Muscle layer of duodenum (tissue), 2 donors: Measurements from ENCODE around the gene HES7.
"Not testable (repeated sequence)": the region's sequence is repeated elsewhere in the genome, so short reads cannot be mapped to it uniquely, and the experiment has no call there.

Source experiments
- H3K27ac ChIP-seq: one replicate; pipeline ENCODE4 v1.7.0; 2013; ENCODE audit warnings: mild to moderate bottlenecking, low read length
- H3K27me3 ChIP-seq: one replicate; pipeline ENCODE4 v1.7.0; 2013; ENCODE audit warnings: low read depth, mild to moderate bottlenecking, control low read depth, low read length
- H3K36me3 ChIP-seq, 2 donors: one replicate each; pipeline ENCODE4 v1.7.0; 2013; ENCODE audit warnings: low read length in 2 of 2, control low read depth in 1 of 2, mild to moderate bottlenecking in 1 of 2; ENCODE audit not compliant: insufficient read depth in 2 of 2, control insufficient read depth in 1 of 2
- H3K4me1 ChIP-seq, 2 donors: one replicate each; pipeline ENCODE4 v1.7.0; 2013; ENCODE audit warnings: low read length in 2 of 2, mild to moderate bottlenecking in 2 of 2, control low read depth in 1 of 2, moderate library complexity in 1 of 2; ENCODE audit not compliant: insufficient read depth in 2 of 2, control insufficient read depth in 1 of 2
- H3K4me3 ChIP-seq, 2 donors: one replicate each; pipeline ENCODE4 v1.7.0; 2013; ENCODE audit warnings: low read length in 2 of 2, low read depth in 1 of 2, mild to moderate bottlenecking in 1 of 2
- H3K9me3 ChIP-seq, 2 donors: one replicate each; pipeline ENCODE4 v1.7.0; 2013; ENCODE audit warnings: low read length in 2 of 2, control low read depth in 1 of 2, mild to moderate bottlenecking in 1 of 2; ENCODE audit not compliant: control insufficient read depth in 1 of 2
- donor health status: healthy.

Gene HES7

DNA sequence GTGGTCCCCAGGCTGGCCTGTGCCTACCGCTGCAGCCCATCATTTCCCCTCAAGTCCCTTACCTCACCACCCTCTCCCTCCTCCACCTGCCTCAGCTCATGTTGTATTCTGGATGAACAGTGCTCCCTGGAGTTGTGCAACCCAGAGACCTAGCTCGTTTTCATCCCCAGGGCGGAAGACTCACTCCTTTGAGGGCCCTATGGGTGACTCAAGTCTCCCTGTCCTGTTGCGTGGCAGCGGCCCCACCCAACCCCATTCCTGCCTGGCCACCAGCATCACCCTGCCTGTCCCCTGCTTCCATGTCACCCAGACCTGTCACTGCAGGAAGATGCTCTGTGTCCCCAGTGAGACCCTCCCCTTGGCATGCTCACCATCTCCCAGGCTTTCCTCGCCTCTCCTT is 39.7 kb downstream of the HES7 start:
- peaks cover 0 to 10% of the 10 kb centered on the region in 2 donors for H3K4me1 ChIP-seq
- no peaks in the 10 kb centered on the region for H3K9me3 ChIP-seq
- H3K27ac ChIP-seq: no peak overlapping the region
- H3K4me3 ChIP-seq: no peak overlapping the region
- H3K36me3 ChIP-seq: no peaks in the 10 kb centered on the region
- peaks cover 13% of the 10 kb centered on the region for H3K27me3 ChIP-seq

DNA sequence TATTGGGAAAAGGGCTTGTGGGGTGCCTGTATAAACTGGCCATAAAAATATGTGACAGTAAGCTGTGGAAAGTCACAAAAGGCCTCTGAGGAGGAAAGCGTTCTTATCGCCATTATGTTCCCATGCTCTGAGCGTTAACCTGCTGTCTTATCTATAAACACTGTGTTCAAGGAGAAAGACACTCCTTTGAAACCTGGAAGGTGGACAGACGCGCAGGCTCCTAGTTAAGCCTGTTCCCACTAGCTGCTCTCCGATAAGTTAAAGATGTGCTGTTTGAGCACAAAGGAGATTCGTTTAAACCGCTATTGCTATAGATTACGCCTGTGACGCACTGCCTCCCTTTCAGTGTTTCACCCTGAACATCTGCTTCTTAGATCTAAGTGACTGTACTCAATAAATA is 41.6 kb downstream of the HES7 start:
- no peak overlapping the region for H3K4me3 ChIP-seq
- no peaks in the 10 kb centered on the region for H3K9me3 ChIP-seq
- no peak overlapping the region for H3K27ac ChIP-seq
- H3K36me3 ChIP-seq: no peaks in the 10 kb centered on the region
- peaks cover 0 to 12% of the 10 kb centered on the region in 2 donors for H3K4me1 ChIP-seq
- H3K27me3 ChIP-seq: peaks cover 15% of the 10 kb centered on the region

DNA sequence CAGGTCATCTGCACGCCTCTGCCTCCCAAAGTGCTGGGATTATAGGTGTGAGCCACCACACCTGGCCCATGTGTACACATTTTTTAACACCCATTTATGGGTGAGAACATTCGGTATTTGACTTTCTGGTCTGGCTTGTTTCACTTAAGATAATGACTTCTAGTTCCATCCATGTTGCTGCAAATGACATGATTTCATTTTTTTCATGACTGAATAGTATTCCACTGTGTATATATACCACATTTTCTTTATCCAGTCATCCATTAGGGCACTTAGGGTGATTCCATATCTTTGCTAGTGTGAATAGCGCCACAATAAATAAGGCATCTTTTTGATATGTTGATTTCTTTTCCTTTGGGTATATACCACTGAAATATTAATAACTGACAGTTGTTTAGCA is 42.0 kb downstream of the HES7 start:
- H3K4me1 ChIP-seq: peaks cover 0 to 12% of the 10 kb centered on the region in 2 donors
- H3K9me3 ChIP-seq: no peaks in the 10 kb centered on the region
- H3K27ac ChIP-seq: no peak overlapping the region
- no peak overlapping the region for H3K4me3 ChIP-seq
- H3K36me3 ChIP-seq: no peaks in the 10 kb centered on the region
- H3K27me3 ChIP-seq: peaks cover 15% of the 10 kb centered on the region

DNA sequence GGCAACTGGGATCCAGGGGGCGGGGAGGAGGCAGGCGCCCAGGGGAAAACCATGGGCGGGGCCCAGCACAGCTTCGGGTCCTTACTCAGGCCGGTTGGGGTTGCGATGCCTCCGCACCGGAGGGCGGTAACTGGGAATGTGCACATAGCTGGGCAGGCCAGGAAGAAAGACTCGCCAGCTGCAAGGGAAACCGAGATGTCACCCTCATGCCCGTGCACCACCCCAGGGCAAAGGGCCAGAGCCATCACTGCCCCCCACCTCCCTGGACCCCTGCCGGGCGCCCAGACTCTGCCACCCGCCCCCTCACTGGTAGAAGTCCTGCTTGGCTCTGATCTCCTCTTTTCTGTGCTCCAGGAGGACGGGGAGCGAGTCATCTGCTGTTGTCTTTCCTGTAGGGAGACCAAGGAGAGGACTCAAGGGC is 43.1 kb downstream of the HES7 start:
- Histone ChIP-seq H3K27me3 (peaks cover 15% of the 10 kb centered on the region), H3K36me3 (no peaks in the 10 kb centered on the region), H3K27ac (no peak overlapping the region), H3K4me1 (peaks cover 0 to 12% of the 10 kb centered on the region in 2 donors), H3K9me3 (no peaks in the 10 kb centered on the region), H3K4me3 (no peak overlapping the region)

DNA sequence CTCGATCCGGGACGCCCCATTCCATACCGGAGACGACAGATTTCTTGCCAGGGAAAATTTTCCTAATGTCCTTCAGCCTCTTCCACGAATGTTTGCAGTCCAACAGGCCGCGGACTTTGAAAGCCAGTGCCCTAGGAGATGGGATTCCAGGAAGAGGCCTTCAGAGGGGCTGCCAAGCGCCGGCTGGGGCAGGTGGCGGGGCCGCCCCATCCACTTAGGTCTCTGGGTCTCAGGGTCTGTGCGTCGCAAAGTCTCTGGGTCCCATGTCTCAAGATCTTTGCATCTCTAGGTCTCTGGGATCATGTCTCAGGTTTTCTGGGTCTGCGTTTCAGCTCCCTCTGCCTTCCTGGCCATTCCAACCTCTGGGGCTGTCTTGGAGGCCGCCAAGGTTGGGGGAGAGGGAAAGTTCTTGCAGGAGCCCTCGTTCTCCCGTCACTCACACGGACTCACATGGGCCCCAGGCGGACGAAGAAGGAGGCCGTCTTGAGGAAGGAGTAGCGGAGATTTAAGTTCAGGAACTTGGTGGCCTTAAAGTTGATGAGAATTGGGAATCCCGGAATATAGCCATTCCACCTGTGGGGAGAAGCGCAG is 43.6 kb downstream of the HES7 start:
- H3K27ac ChIP-seq: no peak overlapping the region
- H3K4me1 ChIP-seq: peaks cover 0 to 12% of the 10 kb centered on the region in 2 donors
- peaks cover 15% of the 10 kb centered on the region for H3K27me3 ChIP-seq
- H3K36me3 ChIP-seq: no peaks in the 10 kb centered on the region
- peak overlapping the region; percentile 26 to 62 for H3K4me3 ChIP-seq
- no peaks in the 10 kb centered on the region for H3K9me3 ChIP-seq

DNA sequence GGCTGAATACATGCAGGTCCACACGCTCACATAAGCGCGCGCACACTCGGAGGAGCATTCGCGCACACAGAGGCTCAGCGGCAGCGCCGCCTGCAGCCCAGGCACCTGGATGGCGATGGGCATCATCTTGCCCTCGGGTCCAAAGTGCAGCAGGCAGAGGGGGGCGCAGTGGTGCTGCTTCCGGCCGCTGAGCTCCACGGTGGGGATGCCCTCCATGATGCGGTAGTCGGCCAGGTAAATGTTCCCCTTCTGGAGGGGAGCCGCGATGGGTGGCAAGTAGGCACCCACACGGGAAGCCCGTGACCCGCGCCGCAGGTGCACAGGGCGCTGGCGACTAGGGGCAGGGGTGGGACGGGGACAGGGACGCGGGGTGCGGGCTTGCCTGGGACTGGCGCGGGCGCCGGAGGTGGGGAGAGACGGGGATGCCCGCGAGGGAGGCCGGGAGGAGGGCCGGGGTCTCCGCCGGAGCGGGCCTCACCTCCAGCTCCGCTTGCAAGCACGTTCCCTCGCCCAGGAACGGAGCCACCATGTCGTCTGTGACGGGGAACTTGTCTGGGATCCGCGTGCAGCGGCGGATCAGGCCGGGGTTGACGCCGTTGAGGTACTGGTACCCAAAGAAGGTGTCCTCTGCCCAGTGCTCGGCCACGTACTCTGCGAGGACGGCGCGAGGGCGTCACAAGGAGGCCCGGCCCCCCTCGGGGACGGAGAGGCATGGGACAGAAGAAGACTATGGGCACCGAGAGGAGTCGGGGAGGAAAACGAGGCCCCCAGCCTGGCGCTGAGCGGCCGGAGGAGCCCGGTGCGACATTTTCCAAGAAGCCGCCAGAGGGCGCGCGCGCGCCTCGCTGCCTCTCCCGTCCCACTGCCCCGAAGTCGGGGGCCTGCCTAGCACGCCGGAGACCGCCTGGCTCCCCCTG is 44.4 kb downstream of the HES7 start:
- Histone ChIP-seq H3K36me3 (no peaks in the 10 kb centered on the region), H3K9me3 (no peaks in the 10 kb centered on the region), H3K4me1 (peaks cover 0 to 12% of the 10 kb centered on the region in 2 donors), H3K4me3 (peak overlapping the region; percentile 26 to 62), H3K27me3 (peaks cover 23% of the 10 kb centered on the region), H3K27ac (no peak overlapping the region)

DNA sequence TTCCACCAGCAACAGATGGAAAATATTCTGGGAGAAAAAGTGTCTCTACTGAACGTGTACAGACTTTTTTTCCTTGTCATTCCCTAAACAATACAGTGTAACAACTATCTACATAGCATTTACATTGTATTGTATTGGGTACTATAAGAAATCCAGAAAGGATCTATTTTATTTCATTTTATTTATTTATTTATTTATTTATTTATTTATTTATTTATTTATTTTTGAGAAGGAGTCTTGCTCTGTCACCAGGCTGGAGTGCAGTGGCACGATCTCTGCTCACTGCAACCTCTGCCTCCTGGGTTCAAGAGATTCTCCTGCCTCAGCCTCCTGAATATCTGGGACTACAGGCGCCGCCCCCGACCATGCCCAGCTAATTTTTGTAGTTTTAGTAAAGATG is 46.0 kb downstream of the HES7 start:
- not testable (repeated sequence) for H3K27ac ChIP-seq, H3K9me3 ChIP-seq, H3K36me3 ChIP-seq, H3K4me3 ChIP-seq
- peaks cover 0 to 25% of the 10 kb centered on the region in 2 donors for H3K4me1 ChIP-seq
- H3K27me3 ChIP-seq: peaks cover 38% of the 10 kb centered on the region

DNA sequence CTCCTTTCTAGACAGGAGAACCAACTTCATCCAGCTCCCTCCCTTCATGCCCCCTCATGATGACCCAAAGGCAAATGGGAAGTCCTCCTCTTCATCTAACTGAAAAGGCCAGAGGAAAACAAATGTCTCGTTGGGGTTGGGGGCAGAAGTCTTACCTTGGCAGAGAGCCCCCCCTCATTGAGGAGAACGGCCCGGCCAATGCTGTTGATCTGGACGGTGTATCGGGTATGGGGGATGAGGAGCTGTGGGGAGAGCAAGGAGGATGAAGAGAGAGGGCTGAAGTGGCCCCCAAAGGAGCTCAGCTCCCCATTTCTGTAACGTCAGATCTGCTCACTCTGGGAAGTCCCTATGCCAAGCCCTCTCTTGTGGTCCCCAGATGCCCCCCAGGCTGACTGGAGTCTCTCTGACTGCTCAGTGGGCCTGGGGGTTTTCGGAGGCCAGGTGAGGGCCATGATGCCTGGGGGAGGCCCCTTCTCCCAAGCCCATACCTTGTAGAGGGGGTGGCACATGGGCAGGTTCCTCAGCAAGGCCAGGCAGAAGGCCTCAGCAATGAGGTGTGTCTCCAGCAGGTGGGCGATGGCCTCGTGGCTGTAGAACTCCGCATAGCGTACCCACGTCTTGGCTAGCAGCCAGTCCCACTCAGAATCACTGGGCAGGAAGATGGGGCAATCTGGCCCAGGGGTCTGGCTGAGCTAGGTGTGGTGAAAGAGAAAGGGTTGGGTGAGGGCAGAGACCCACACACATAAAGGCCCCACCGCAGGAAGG is 47.2 kb downstream of the HES7 start:
- Histone ChIP-seq H3K27ac (no peak overlapping the region), H3K27me3 (peaks cover 50% of the 10 kb centered on the region), H3K9me3 (no peaks in the 10 kb centered on the region), H3K36me3 (no peaks in the 10 kb centered on the region), H3K4me1 (peaks cover 0 to 32% of the 10 kb centered on the region in 2 donors), H3K4me3 (no peak overlapping the region)

DNA sequence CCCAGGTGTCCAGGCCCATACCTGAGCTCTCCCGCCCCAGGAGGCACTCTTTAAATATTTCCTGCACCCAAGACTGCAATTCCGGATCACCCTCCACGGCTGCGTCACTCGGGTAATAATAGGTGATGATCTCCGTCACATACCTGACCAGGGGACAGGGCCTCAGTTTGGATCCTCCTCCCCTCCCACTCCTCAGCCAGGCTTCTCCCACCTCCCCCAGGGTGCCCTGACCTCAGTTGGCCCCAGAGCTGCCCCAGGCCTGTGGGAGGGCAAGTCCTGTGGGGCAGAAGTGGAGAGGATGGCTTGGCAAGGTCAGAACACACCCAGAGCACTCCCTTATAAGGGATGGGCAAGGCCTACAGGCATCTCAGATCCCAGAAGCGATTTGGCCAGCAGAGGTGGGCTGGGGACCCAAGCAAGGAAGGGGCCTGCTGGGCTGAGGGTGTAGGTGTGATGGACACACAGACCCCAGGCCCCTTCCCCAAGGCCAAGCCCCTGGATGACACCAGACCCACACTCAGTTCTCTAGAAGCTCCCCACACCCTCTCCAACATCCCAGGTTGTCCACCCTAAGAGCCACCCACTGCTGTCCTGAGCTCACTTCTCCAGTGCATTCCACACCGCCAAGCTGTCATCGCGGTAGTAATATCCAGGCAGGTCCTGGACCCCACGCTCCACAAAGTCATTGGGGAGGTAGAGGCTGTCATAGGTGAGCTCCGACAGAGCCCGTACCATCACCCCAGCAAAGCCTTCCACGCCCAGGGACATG is 48.1 kb downstream of the HES7 start:
- no peak overlapping the region for H3K27ac ChIP-seq
- no peaks in the 10 kb centered on the region for H3K9me3 ChIP-seq
- no peaks in the 10 kb centered on the region for H3K36me3 ChIP-seq
- H3K4me3 ChIP-seq: no peak overlapping the region
- peaks cover 0 to 32% of the 10 kb centered on the region in 2 donors for H3K4me1 ChIP-seq
- peaks cover 50% of the 10 kb centered on the region for H3K27me3 ChIP-seq

DNA sequence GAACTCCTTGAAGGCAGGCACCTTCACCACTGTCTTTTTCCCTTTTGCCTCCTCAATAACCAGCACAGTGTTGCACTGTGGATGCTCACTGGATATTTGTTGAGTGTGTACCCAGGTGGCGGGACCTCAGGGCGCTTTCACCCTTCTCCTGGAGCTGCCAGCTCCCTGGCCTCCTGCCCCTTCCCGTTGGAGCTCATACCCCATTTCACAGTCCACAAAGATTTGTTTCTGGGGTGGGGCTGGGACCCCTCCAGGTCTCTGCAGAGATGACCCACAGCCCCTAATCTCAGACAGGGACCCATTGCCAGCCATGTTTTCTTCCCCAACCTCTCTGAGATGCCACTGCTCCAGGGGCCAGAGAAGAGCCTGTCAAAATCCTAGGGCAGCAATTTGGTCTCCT is 48.8 kb downstream of the HES7 start:
- H3K27ac ChIP-seq: no peak overlapping the region
- H3K36me3 ChIP-seq: no peaks in the 10 kb centered on the region
- H3K9me3 ChIP-seq: no peaks in the 10 kb centered on the region
- peaks cover 45% of the 10 kb centered on the region for H3K27me3 ChIP-seq
- H3K4me3 ChIP-seq: no peak overlapping the region
- peaks cover 0 to 30% of the 10 kb centered on the region in 2 donors for H3K4me1 ChIP-seq
